HUES64 (cell line): ENCODE data around the gene COG4.

Experiments used
- H3K27ac ChIP-seq: 2 replicates; pipeline ENCODE4 v1.7.0; 2013; ENCODE audit warnings: low read depth, low read length, inconsistent platforms
- H3K27me3 ChIP-seq: 2 replicates; pipeline ENCODE4 v1.6.1; 2013; ENCODE audit warnings: mild to moderate bottlenecking, low read length; ENCODE audit not compliant: insufficient read depth
- H3K36me3 ChIP-seq: 2 replicates; pipeline ENCODE4 v1.6.1; 2013; ENCODE audit warnings: mild to moderate bottlenecking, low read length; ENCODE audit not compliant: insufficient read depth
- H3K4me1 ChIP-seq: 2 replicates; pipeline ENCODE4 v1.6.1; 2013; ENCODE audit warnings: mild to moderate bottlenecking, low read length, moderate library complexity; ENCODE audit not compliant: insufficient read depth
- H3K4me3 ChIP-seq: 2 replicates; pipeline ENCODE4 v1.5.1; 2013; ENCODE audit warnings: mild to moderate bottlenecking, low read length, moderate library complexity
- H3K9ac ChIP-seq: 2 replicates; pipeline ENCODE4 v1.6.1; 2013; ENCODE audit warnings: mild to moderate bottlenecking, low read depth, low read length
- H3K9me3 ChIP-seq: 2 replicates; pipeline ENCODE4 v1.6.1; 2013; ENCODE audit warnings: low read depth, low read length; ENCODE audit not compliant: insufficient read depth
- WGBS: fragments of 150-250, 120-280 bp; methylation state at CpG from one replicate; pipeline ENCODE4 v1.1.7; 2013; ENCODE audit warnings: missing lambda C conversion rate; 5-methylcytosine and 5-hydroxymethylcytosine counted together

Gene COG4

DNA sequence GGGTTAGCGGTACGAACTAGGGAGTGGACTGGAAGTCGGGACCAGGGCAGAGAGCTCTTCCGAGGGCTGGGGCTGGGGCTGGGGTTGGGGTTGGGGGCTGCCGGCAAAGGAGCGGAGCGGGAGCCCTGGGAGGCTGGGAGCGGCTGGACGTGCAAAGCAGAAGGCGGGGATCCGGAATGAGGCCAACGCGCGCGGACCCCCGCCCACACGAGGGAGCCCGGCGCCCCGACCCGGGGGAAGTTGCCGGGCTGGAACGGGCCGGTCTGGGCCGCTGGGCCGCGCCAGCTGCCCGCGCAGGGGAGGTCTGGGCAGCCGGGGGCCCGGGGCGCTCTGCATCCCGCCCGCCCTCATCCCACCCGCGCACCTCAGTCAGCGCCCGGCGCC, 84.8 kb downstream of the COG4 start:
- Histone ChIP-seq H3K9ac (peak overlapping the region; percentile 66), H3K36me3 (peaks cover 9% of the 10 kb centered on the region), H3K4me3 (peak overlapping the region; percentile 72), H3K4me1 (peaks cover 28% of the 10 kb centered on the region), H3K27me3 (no peaks in the 10 kb centered on the region), H3K27ac (no peak overlapping the region), H3K9me3 (no peaks in the 10 kb centered on the region)
- under 1% methylated on average over 39 of the region's 39 CpGs for WGBS

DNA sequence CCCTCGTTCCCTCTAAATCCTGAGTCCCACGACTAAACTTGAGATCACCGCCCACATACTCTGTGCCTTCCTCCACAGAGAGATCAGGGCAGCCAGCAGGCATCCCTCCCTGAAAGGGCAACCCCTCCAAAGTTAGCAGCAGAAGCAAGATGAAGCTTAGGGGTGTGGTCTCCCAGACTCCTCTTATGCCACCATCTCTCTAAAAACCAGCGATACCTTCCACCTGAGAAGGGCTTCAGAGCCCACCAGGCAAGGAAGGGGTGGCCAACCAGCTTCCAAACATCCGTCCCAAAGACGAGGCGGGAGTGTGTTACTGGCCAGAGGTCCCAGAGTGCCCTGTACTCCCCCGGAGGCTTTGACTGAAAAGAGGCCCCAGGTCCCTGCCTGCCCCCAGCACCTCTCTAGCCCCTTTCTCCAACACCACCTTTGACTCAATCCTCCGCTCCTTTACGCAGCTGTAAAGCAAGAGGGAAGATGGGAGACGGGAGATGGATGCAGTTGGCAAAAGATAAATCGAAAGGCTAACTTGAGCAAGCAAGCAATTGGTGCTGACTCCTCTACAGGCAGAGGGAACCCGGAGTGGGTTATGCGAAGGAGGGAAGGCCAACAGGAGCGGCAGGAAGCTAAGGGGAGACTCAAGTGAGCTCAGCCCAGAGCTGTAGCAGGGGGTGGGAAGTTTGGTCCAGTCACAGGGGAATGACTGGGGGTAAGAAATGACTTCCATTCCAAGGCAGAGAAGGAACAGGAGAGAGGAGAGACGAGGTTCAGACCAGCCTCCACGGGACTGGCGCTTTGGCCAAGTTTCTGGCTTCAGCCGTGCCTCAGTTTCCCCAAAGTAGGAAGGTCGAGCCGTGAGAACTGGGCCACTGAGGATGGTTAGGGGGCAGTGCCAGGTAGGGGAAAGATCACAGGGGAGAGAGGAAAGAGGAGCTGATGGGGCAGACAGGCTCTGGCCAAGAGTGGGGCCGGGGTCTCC, 85.5 kb downstream of the COG4 start:
- peaks cover 9% of the 10 kb centered on the region for H3K36me3 ChIP-seq
- H3K4me3 ChIP-seq = peak overlapping the region; percentile 72
- WGBS = 5% methylated on average over 21 of the region's 22 CpGs
- H3K27ac ChIP-seq = peak overlapping the region; percentile 49; the same call in 1 of the 2 replicates
- no peaks in the 10 kb centered on the region for H3K27me3 ChIP-seq
- no peaks in the 10 kb centered on the region for H3K9me3 ChIP-seq
- H3K9ac ChIP-seq = peak overlapping the region; percentile 48; the same call in 1 of the 2 replicates
- peaks cover 34% of the 10 kb centered on the region for H3K4me1 ChIP-seq

GRCh38 chr16:70437017-70437581, 86.3 kb downstream of the COG4 start:
- 10% methylated on average over 5 of the region's 5 CpGs for WGBS
- no peaks in the 10 kb centered on the region for H3K9me3 ChIP-seq
- peaks cover 9% of the 10 kb centered on the region for H3K36me3 ChIP-seq
- no peak overlapping the region for H3K9ac ChIP-seq
- H3K4me1 ChIP-seq = peaks cover 41% of the 10 kb centered on the region
- H3K4me3 ChIP-seq = peak overlapping the region; percentile 72
- no peaks in the 10 kb centered on the region for H3K27me3 ChIP-seq
- H3K27ac ChIP-seq = peak overlapping the region; percentile 49; the same call in 1 of the 2 replicates

- Histone ChIP-seq H3K36me3 (peaks cover 9% of the 10 kb centered on the region), H3K27ac (no peak overlapping the region), H3K4me1 (peaks cover 49% of the 10 kb centered on the region), H3K9me3 (no peaks in the 10 kb centered on the region), H3K4me3 (no peak overlapping the region), H3K9ac (no peak overlapping the region), H3K27me3 (no peaks in the 10 kb centered on the region)
- 90% methylated on average over 6 of the region's 6 CpGs for WGBS
Observed at GRCh38 chr16:70434484-70435260, 88.7 kb downstream of the COG4 start.

GRCh38 chr16:70433458-70434103, 89.8 kb downstream of the COG4 start:
- H3K27me3 ChIP-seq = no peaks in the 10 kb centered on the region
- peak overlapping the region; percentile 23; the same call in 1 of the 2 replicates for H3K27ac ChIP-seq
- H3K4me1 ChIP-seq = peaks cover 56% of the 10 kb centered on the region
- peaks cover 9% of the 10 kb centered on the region for H3K36me3 ChIP-seq
- H3K9me3 ChIP-seq = no peaks in the 10 kb centered on the region
- WGBS = 80% methylated on average over 5 of the region's 5 CpGs
- H3K4me3 ChIP-seq = no peak overlapping the region
- no peak overlapping the region for H3K9ac ChIP-seq

DNA sequence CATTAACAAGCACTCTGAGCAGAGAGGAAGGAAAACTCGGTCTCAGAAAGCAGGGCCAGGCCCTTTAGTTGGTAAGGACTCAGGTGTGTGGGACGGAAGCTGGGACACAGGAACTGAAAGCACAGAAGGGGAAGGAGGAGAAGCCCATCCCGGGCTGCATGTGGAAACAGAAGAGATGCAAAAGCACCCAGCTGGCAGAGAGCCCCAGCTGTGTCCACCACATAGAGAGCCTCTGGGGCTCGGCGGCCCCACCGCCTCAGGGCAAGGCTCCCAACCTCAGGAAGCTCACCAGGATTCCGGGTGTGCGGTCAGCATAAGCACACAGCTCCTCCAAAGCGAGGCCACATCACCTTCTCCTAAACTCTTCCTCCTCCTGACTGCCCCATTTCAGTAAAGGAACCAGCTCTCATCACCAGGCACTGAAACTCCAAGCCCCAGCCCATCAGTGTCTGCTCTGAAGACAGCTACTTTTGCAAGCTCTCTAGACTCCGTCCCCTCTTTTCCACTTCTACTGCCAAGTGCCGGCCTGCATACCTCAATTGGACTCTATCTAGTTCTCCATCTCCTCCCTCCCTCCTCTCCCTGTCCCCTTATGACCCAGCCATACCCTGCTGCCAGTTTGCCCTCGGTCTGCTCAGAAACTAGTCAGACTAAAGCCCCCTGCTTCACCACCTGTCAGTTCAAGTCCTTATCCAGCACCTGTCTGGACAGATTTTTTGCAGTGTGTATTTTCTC, 90.5 kb downstream of the COG4 start:
- H3K27me3 ChIP-seq = no peaks in the 10 kb centered on the region
- peak overlapping the region; percentile 59 for H3K27ac ChIP-seq
- no peak overlapping the region for H3K4me3 ChIP-seq
- WGBS = 52% methylated on average over 12 of the region's 12 CpGs
- H3K4me1 ChIP-seq = peaks cover 62% of the 10 kb centered on the region
- H3K9ac ChIP-seq = no peak overlapping the region
- H3K9me3 ChIP-seq = no peaks in the 10 kb centered on the region
- H3K36me3 ChIP-seq = peaks cover 9% of the 10 kb centered on the region

DNA sequence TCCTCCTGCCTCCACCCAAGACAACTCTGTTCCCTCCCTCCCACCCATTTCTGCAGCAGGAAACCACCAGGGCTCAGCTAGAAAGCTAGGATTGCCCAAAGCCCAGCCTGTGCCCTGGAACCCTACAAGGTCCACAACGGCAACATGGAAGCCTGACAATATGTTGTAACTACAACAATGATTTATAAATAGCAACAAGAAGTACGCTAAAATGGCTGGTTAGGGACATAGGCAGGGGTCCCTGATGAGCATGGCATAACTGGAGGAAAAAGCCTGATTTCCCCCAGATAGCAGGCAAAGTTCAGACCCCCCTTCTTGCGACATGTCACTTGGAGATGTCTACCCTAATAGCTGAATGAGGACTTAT, 91.0 kb downstream of the COG4 start:
- Histone ChIP-seq H3K4me1 (peaks cover 61% of the 10 kb centered on the region), H3K27ac (peak overlapping the region; percentile 59), H3K9me3 (no peaks in the 10 kb centered on the region), H3K36me3 (peaks cover 9% of the 10 kb centered on the region), H3K27me3 (no peaks in the 10 kb centered on the region), H3K9ac (no peak overlapping the region), H3K4me3 (no peak overlapping the region)
- WGBS = 84% methylated on average over 3 of the region's 3 CpGs

- Histone ChIP-seq H3K4me1 (peaks cover 49% of the 10 kb centered on the region), H3K4me3 (no peak overlapping the region), H3K27me3 (no peaks in the 10 kb centered on the region), H3K27ac (peak overlapping the region; percentile 96), H3K9me3 (no peaks in the 10 kb centered on the region), H3K36me3 (peaks cover 9% of the 10 kb centered on the region), H3K9ac (peak overlapping the region; percentile 43)
- 35% methylated on average over 9 of the region's 11 CpGs for WGBS
Observed at GRCh38 chr16:70430667-70431536, 92.5 kb downstream of the COG4 start.
